Progenitor cell of endocrine pancreas (in vitro differentiated cells): Measurements from ENCODE around the gene DRAM2. TPM values are rescaled to one million over a fixed set of nuclear protein-coding genes. Genes with fewer than 3 reads are reported as not detected.
"Not testable (repeated sequence)": the region's sequence is repeated elsewhere in the genome, so short reads cannot be mapped to it uniquely, and the experiment has no call there.

Experiments used
- DNase-seq: peaks from one replicate; pipeline ENCODE4 v3.0.0; 2021; ENCODE audit warnings: low spot score; ENCODE audit not compliant: unreplicated experiment
- H3K27ac Mint-ChIP-seq: 2 replicates; pipeline ENCODE4 v1.8.0; 2021; ENCODE audit warnings: mild to moderate bottlenecking, moderate library complexity, mixed read lengths
- H3K27me3 Mint-ChIP-seq: 2 replicates; pipeline ENCODE4 v1.8.0; 2021; ENCODE audit warnings: mixed read lengths
- H3K36me3 Mint-ChIP-seq: 2 replicates; pipeline ENCODE4 v1.8.0; 2022; ENCODE audit warnings: mixed read lengths; ENCODE audit not compliant: insufficient read depth
- H3K4me1 Mint-ChIP-seq: 2 replicates; pipeline ENCODE4 v1.8.0; 2021; ENCODE audit warnings: low read depth, mixed read lengths
- H3K4me3 Mint-ChIP-seq: 2 replicates; pipeline ENCODE4 v1.8.0; 2021; ENCODE audit warnings: low read depth, mild to moderate bottlenecking, moderate library complexity, mixed read lengths
- H3K9me3 Mint-ChIP-seq: 2 replicates; pipeline ENCODE4 v1.8.0; 2021; ENCODE audit warnings: low read depth, mixed read lengths
- CTCF ChIP-seq: fragments of 200-600 bp; sonication (generic); IDR thresholded peaks from one replicate; pipeline ENCODE4 v1.5.0; 2021; ENCODE audit warnings: antibody characterized with exemption, mild to moderate bottlenecking; ENCODE audit not compliant: unreplicated experiment
- total RNA-seq: library from RNA; stranded (reverse); gene quantifications from 2 replicates; pipeline ENCODE4 v1.2.1, GENCODE V29; 2021

Gene DRAM2
- total RNA-seq, 1 donor from 2014 or later = 34.4 TPM

DNA sequence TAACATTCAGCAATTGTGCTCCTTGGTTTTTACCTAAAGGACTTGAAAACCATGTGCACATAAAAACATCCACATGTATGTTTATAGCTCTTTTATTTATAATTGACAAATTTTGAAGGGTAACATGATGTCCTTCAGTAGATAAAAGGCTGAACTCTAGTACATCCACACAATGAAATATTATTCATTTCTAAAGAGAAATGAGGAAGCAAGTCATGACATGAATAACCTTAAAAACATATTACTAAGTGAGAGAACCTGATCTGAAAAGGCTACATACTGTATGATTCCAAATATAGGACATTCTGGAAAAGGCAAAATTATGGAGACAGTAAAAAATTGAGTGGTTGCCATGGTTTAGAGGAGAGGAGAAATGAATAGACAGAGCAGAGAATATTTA is 50.3 kb downstream of the DRAM2 start:
- Mint-ChIP-seq H3K9me3 (peaks cover 41% of the 10 kb centered on the region), H3K4me1 (no peaks in the 10 kb centered on the region), H3K27me3 (no peaks in the 10 kb centered on the region), H3K4me3 (no peak overlapping the region), H3K36me3 (peaks cover 6% of the 10 kb centered on the region), H3K27ac (no peak overlapping the region)
- TF ChIP-seq CTCF = no peak
- no peak for DNase-seq

DNA sequence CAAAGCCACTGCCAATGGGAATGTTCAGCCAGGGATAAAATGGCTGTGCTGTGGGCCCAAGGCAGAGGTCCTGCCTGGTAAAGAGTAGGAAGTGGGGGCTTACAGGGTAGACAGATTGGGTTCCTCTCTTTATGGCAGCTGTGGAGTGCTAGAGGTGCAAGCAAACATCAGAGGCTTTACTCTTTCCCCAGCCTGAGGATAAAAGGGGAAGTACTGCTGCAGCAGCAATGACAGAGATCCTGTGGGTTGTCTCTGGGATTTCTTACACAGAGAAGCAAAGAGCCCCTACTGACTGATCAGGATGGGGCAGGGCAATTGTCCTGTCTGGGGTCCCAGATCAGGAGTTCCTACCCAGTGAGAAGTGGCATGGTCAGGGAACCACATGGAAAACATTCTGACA is 54.2 kb downstream of the DRAM2 start:
- no peaks in the 10 kb centered on the region for H3K27me3 Mint-ChIP-seq
- no peak overlapping the region for H3K4me3 Mint-ChIP-seq
- H3K9me3 Mint-ChIP-seq = peaks cover 34% of the 10 kb centered on the region
- no peak overlapping the region for H3K27ac Mint-ChIP-seq
- H3K4me1 Mint-ChIP-seq = no peaks in the 10 kb centered on the region
- no peak for TF ChIP-seq CTCF
- no peak for DNase-seq
- peaks cover 1% of the 10 kb centered on the region for H3K36me3 Mint-ChIP-seq

- Mint-ChIP-seq H3K4me1 (no peaks in the 10 kb centered on the region), H3K4me3 (no peak overlapping the region), H3K27ac (no peak overlapping the region), H3K27me3 (no peaks in the 10 kb centered on the region), H3K9me3 (peaks cover 31% of the 10 kb centered on the region), H3K36me3 (peaks cover 1% of the 10 kb centered on the region)
- TF ChIP-seq CTCF = no peak
- no peak for DNase-seq
Measured at GRCh38 chr1:111084999-111085398, 54.9 kb downstream of the DRAM2 start.

- Mint-ChIP-seq H3K4me1 (no peaks in the 10 kb centered on the region), H3K36me3 (no peaks in the 10 kb centered on the region), H3K9me3 (peaks cover 21% of the 10 kb centered on the region), H3K27me3 (no peaks in the 10 kb centered on the region), H3K27ac (no peak overlapping the region), H3K4me3 (no peak overlapping the region)
- DNase-seq = no peak
- TF ChIP-seq CTCF = no peak
Measured at GRCh38 chr1:111082421-111083203, 57.3 kb downstream of the DRAM2 start.

- not testable (repeated sequence) for H3K4me1 Mint-ChIP-seq, DNase-seq, H3K4me3 Mint-ChIP-seq, H3K36me3 Mint-ChIP-seq, H3K27ac Mint-ChIP-seq, H3K27me3 Mint-ChIP-seq
- H3K9me3 Mint-ChIP-seq = peaks cover 16% of the 10 kb centered on the region
Measured at GRCh38 chr1:111079329-111079728, 60.6 kb downstream of the DRAM2 start.

GRCh38 chr1:111077312-111077711 is 62.6 kb downstream of the DRAM2 start:
- not testable (repeated sequence) for H3K27me3 Mint-ChIP-seq, H3K4me1 Mint-ChIP-seq, H3K36me3 Mint-ChIP-seq, H3K4me3 Mint-ChIP-seq, H3K27ac Mint-ChIP-seq, DNase-seq
- peaks cover 16% of the 10 kb centered on the region for H3K9me3 Mint-ChIP-seq

Other genes starting within 250 kb of the DRAM2 start
- 10.4 and 10.8 TPM in 2 replicates for gene LRIF1, start 176.2 kb downstream of the DRAM2 start, total RNA-seq
- 35.6 and 41.1 TPM in 2 replicates for gene CEPT1, start 130 bp upstream of the DRAM2 start, total RNA-seq
- gene DENND2D, start 60.6 kb upstream of the DRAM2 start, total RNA-seq = 2.6 and 3.0 TPM in 2 replicates
- gene CHI3L2, start 87.6 kb upstream of the DRAM2 start, total RNA-seq = not detected in 2 replicates
- not detected in 2 replicates for gene CHIA, start 150.8 kb upstream of the DRAM2 start, total RNA-seq